ENCODE measurements around the gene ECM1. TPM values are rescaled to one million over a fixed set of nuclear protein-coding genes. Genes with fewer than 3 reads are reported as not detected.

ECM1 gene
- total RNA-seq, 1 donor from 2014 or later = 2.8 TPM

- Mint-ChIP-seq H3K4me1 (ENCODE audit: low read depth, unreplicated experiment) (peaks cover 21% of the 10 kb centered on the region), H3K9me3 (ENCODE audit: unreplicated experiment) (peaks cover 11% of the 10 kb centered on the region)
These were observed 51.1 kb downstream of the ECM1 start for GRCh38 chr1:150558761-150559655.

DNA sequence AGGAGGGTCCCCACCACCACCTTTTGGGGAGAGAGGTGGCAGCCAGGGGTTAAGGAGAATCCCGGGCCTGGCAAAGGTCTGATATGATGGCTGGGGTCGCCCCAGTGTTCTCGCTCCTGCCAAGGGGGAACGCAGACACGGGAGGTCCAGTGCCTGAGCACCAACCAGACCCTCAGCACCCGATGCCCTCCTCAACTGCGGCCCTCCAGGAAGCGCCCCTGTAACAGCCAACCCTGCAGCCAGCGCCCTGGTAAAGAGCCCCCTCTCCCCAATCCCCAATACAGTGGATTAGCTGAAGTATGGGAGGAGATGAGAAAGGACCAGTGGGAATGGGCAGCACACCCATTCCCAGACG is 51.7 kb downstream of the ECM1 start:
- Mint-ChIP-seq H3K36me3 (ENCODE audit: unreplicated experiment) (no peaks in the 10 kb centered on the region), H3K4me3 (ENCODE audit: unreplicated experiment) (no peak overlapping the region), H3K27me3 (ENCODE audit: unreplicated experiment) (peaks cover 10% of the 10 kb centered on the region), H3K4me1 (ENCODE audit: low read depth, unreplicated experiment) (peaks cover 23% of the 10 kb centered on the region), H3K27ac (ENCODE audit: unreplicated experiment) (no peak overlapping the region), H3K9me3 (ENCODE audit: unreplicated experiment) (peaks cover 11% of the 10 kb centered on the region)
- DNase-seq = no peak
- TF ChIP-seq, protein P1, sequence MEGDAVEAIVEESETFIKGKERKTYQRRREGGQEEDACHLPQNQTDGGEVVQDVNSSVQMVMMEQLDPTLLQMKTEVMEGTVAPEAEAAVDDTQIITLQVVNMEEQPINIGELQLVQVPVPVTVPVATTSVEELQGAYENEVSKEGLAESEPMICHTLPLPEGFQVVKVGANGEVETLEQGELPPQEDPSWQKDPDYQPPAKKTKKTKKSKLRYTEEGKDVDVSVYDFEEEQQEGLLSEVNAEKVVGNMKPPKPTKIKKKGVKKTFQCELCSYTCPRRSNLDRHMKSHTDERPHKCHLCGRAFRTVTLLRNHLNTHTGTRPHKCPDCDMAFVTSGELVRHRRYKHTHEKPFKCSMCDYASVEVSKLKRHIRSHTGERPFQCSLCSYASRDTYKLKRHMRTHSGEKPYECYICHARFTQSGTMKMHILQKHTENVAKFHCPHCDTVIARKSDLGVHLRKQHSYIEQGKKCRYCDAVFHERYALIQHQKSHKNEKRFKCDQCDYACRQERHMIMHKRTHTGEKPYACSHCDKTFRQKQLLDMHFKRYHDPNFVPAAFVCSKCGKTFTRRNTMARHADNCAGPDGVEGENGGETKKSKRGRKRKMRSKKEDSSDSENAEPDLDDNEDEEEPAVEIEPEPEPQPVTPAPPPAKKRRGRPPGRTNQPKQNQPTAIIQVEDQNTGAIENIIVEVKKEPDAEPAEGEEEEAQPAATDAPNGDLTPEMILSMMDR (IDR thresholded peaks at IDR 0.05; ENCODE audit: partially characterized antibody, unreplicated experiment) = no peak

More at GRCh38 chr1:150558761-150559655, 51.1 kb downstream of the ECM1 start:
- TF ChIP-seq, protein P1 (IDR thresholded peaks at IDR 0.05; ENCODE audit: partially characterized antibody, unreplicated experiment) = no peak
- Mint-ChIP-seq H3K36me3 (ENCODE audit: unreplicated experiment) (no peaks in the 10 kb centered on the region), H3K4me3 (ENCODE audit: unreplicated experiment) (no peak overlapping the region), H3K27ac (ENCODE audit: unreplicated experiment) (no peak overlapping the region), H3K27me3 (ENCODE audit: unreplicated experiment) (peaks cover 10% of the 10 kb centered on the region)
- DNase-seq = peak; percentile 20

DNA sequence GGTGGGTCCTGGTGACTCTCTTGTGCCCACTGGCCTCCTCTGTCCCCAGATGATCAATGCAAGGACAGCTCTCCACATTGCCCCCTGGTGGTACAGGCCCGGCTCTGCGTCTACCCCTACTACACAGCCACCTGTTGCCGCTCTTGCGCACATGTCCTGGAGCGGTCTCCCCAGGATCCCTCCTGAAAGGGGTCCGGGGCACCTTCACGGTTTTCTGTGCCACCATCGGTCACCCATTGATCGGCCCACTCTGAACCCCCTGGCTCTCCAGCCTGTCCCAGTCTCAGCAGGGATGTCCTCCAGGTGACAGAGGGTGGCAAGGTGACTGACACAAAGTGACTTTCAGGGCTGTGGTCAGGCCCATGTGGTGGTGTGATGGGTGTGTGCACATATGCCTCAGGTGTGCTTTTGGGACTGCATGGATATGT is 52.1 kb downstream of the ECM1 start:
- Mint-ChIP-seq H3K27me3 (ENCODE audit: unreplicated experiment) (peaks cover 13% of the 10 kb centered on the region), H3K4me3 (ENCODE audit: unreplicated experiment) (peak overlapping the region; percentile 34), H3K36me3 (ENCODE audit: unreplicated experiment) (no peaks in the 10 kb centered on the region)

DNA sequence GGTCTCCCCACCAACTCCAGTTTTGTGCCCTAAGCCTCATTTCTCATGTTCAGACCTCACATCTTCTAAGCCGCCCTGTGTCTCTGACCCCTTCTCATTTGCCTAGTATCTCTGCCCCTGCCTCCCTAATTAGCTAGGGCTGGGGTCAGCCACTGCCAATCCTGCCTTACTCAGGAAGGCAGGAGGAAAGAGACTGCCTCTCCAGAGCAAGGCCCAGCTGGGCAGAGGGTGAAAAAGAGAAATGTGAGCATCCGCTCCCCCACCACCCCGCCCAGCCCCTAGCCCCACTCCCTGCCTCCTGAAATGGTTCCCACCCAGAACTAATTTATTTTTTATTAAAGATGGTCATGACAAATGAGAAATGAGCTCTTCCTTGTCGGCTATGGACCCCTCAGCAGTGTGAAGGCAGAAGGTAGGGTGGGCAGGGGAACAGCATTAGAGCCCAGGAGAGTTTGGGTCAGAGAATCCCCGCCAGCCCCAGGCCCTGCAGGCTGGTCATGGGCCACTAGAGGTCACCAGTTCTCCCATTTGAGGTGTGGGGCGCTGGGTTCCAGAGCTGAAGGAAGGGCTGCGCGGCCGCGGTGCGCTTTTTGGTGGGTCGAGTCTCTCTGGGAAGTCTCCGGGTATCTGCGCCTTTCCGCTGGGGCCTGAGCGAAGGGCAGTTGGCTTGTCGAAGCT is 52.8 kb downstream of the ECM1 start:
- Mint-ChIP-seq H3K27ac (ENCODE audit: unreplicated experiment) (peak overlapping the region; percentile 84), H3K4me3 (ENCODE audit: unreplicated experiment) (peak overlapping the region; percentile 99), H3K36me3 (ENCODE audit: unreplicated experiment) (no peaks in the 10 kb centered on the region), H3K4me1 (ENCODE audit: low read depth, unreplicated experiment) (peaks cover 24% of the 10 kb centered on the region), H3K9me3 (ENCODE audit: unreplicated experiment) (peaks cover 11% of the 10 kb centered on the region), H3K27me3 (ENCODE audit: unreplicated experiment) (peaks cover 11% of the 10 kb centered on the region)
- peak; percentile 94 for DNase-seq
- TF ChIP-seq, protein P1 (IDR thresholded peaks at IDR 0.05; ENCODE audit: partially characterized antibody, unreplicated experiment) = peak; percentile 76

More for the DNA sequence above, 52.1 kb downstream of the ECM1 start:
- Mint-ChIP-seq H3K4me1 (ENCODE audit: low read depth, unreplicated experiment) (peaks cover 27% of the 10 kb centered on the region), H3K27ac (ENCODE audit: unreplicated experiment) (no peak overlapping the region), H3K9me3 (ENCODE audit: unreplicated experiment) (peaks cover 11% of the 10 kb centered on the region)
- TF ChIP-seq, protein P1 (IDR thresholded peaks at IDR 0.05; ENCODE audit: partially characterized antibody, unreplicated experiment) = peak; percentile 89
- peak; percentile 74 for DNase-seq

Data from glutamatergic neuron (in vitro differentiated cells).